Measurements from ENCODE around the gene SCN5A. TPM values are rescaled to one million over a fixed set of nuclear protein-coding genes. Genes with fewer than 3 reads are reported as not detected.

SCN5A gene
- total RNA-seq, 1 donor from 2014 or later, result 3.3 TPM

GRCh38 chr3:38610436-38610835 is 39.1 kb downstream of the SCN5A start:
- DNase-seq (ENCODE audit: low read depth) (no peak), FAIRE-seq (no peak)
- H3K27me3 Mint-ChIP-seq (ENCODE audit: low read depth, unreplicated experiment), result peaks cover 41% of the 10 kb centered on the region
- Histone ChIP-seq H2AFZ (ENCODE audit: low read depth, low read length) (no peak overlapping the region), H3K9ac (ENCODE audit: low read length) (no peak overlapping the region), H3K4me3 (ENCODE audit: insufficient read depth, low read depth, low read length) (no peak overlapping the region), H3K9me3 (ENCODE audit: insufficient read depth, low read depth, low read length) (no peaks in the 10 kb centered on the region), H3K36me3 (ENCODE audit: insufficient read depth, low read length) (no peaks in the 10 kb centered on the region), H3K4me2 (ENCODE audit: low read length) (no peak overlapping the region), H3K27ac (ENCODE audit: low read depth, low read length) (no peak overlapping the region), H4K20me1 (ENCODE audit: insufficient read depth, low read length) (no peaks in the 10 kb centered on the region), H3K79me2 (ENCODE audit: insufficient read depth, low read length) (no peaks in the 10 kb centered on the region), H3K27me3 (ENCODE audit: insufficient read depth, low read length) (no peaks in the 10 kb centered on the region), H3K4me1 (ENCODE audit: insufficient read depth, low read length) (no peaks in the 10 kb centered on the region)
- H3K4me3 Mint-ChIP-seq (ENCODE audit: unreplicated experiment), result no peak overlapping the region
- peaks cover 2% of the 10 kb centered on the region for H3K9me3 Mint-ChIP-seq (ENCODE audit: unreplicated experiment)
- no peak overlapping the region for H3K27ac Mint-ChIP-seq (ENCODE audit: unreplicated experiment)
- no peaks in the 10 kb centered on the region for H3K4me1 Mint-ChIP-seq (ENCODE audit: low read depth, unreplicated experiment)
- TF ChIP-seq CTCF (IDR thresholded peaks at IDR 0.05; ENCODE audit: insufficient read depth, low read depth, low read length), result no peak
- no peak for TF ChIP-seq EZH2 (IDR thresholded peaks at IDR 0.05; ENCODE audit: insufficient read depth, low read length)
- H3K36me3 Mint-ChIP-seq (ENCODE audit: low read depth, unreplicated experiment), result no peaks in the 10 kb centered on the region

GRCh38 chr3:38609386-38610111 is 39.9 kb downstream of the SCN5A start:
- no peak for DNase-seq (ENCODE audit: low read depth)
- Mint-ChIP-seq H3K27me3 (ENCODE audit: low read depth, unreplicated experiment) (peaks cover 40% of the 10 kb centered on the region), H3K27ac (ENCODE audit: unreplicated experiment) (no peak overlapping the region), H3K36me3 (ENCODE audit: low read depth, unreplicated experiment) (no peaks in the 10 kb centered on the region), H3K4me1 (ENCODE audit: low read depth, unreplicated experiment) (no peaks in the 10 kb centered on the region), H3K4me3 (ENCODE audit: unreplicated experiment) (no peak overlapping the region), H3K9me3 (ENCODE audit: unreplicated experiment) (peaks cover 8% of the 10 kb centered on the region)
- no peaks in the 10 kb centered on the region for H3K79me2 ChIP-seq (ENCODE audit: insufficient read depth, low read length)
- FAIRE-seq, result no peak
- no peak overlapping the region for H3K27ac ChIP-seq (ENCODE audit: low read depth, low read length)
- H3K4me1 ChIP-seq (ENCODE audit: insufficient read depth, low read length), result no peaks in the 10 kb centered on the region
- H3K4me3 ChIP-seq (ENCODE audit: insufficient read depth, low read depth, low read length), result no peak overlapping the region
- no peak overlapping the region for H3K4me2 ChIP-seq (ENCODE audit: low read length)
- no peaks in the 10 kb centered on the region for H4K20me1 ChIP-seq (ENCODE audit: insufficient read depth, low read length)
- no peak overlapping the region for H3K9ac ChIP-seq (ENCODE audit: low read length)
- TF ChIP-seq CTCF (IDR thresholded peaks at IDR 0.05; ENCODE audit: insufficient read depth, low read depth, low read length) (no peak), EZH2 (IDR thresholded peaks at IDR 0.05; ENCODE audit: insufficient read depth, low read length) (no peak)
- no peaks in the 10 kb centered on the region for H3K36me3 ChIP-seq (ENCODE audit: insufficient read depth, low read length)
- no peak overlapping the region for H2AFZ ChIP-seq (ENCODE audit: low read depth, low read length)
- no peaks in the 10 kb centered on the region for H3K9me3 ChIP-seq (ENCODE audit: insufficient read depth, low read depth, low read length)
- H3K27me3 ChIP-seq (ENCODE audit: insufficient read depth, low read length), result no peaks in the 10 kb centered on the region

GRCh38 chr3:38608961-38609360 is 40.5 kb downstream of the SCN5A start:
- no peaks in the 10 kb centered on the region for H3K9me3 ChIP-seq (ENCODE audit: insufficient read depth, low read depth, low read length)
- no peak for DNase-seq (ENCODE audit: low read depth)
- no peak overlapping the region for H2AFZ ChIP-seq (ENCODE audit: low read depth, low read length)
- no peak overlapping the region for H3K4me3 ChIP-seq (ENCODE audit: insufficient read depth, low read depth, low read length)
- Mint-ChIP-seq H3K36me3 (ENCODE audit: low read depth, unreplicated experiment) (no peaks in the 10 kb centered on the region), H3K4me3 (ENCODE audit: unreplicated experiment) (no peak overlapping the region), H3K27me3 (ENCODE audit: low read depth, unreplicated experiment) (peaks cover 36% of the 10 kb centered on the region), H3K9me3 (ENCODE audit: unreplicated experiment) (peaks cover 8% of the 10 kb centered on the region), H3K27ac (ENCODE audit: unreplicated experiment) (no peak overlapping the region), H3K4me1 (ENCODE audit: low read depth, unreplicated experiment) (no peaks in the 10 kb centered on the region)
- H3K4me1 ChIP-seq (ENCODE audit: insufficient read depth, low read length), result no peaks in the 10 kb centered on the region
- no peaks in the 10 kb centered on the region for H3K79me2 ChIP-seq (ENCODE audit: insufficient read depth, low read length)
- FAIRE-seq, result no peak
- no peak overlapping the region for H3K27ac ChIP-seq (ENCODE audit: low read depth, low read length)
- TF ChIP-seq EZH2 (IDR thresholded peaks at IDR 0.05; ENCODE audit: insufficient read depth, low read length), result no peak
- no peak overlapping the region for H3K4me2 ChIP-seq (ENCODE audit: low read length)
- no peaks in the 10 kb centered on the region for H3K27me3 ChIP-seq (ENCODE audit: insufficient read depth, low read length)
- no peak overlapping the region for H3K9ac ChIP-seq (ENCODE audit: low read length)
- H4K20me1 ChIP-seq (ENCODE audit: insufficient read depth, low read length), result no peaks in the 10 kb centered on the region
- H3K36me3 ChIP-seq (ENCODE audit: insufficient read depth, low read length), result no peaks in the 10 kb centered on the region
